ENCODE data around the gene REX1BD.

DNA sequence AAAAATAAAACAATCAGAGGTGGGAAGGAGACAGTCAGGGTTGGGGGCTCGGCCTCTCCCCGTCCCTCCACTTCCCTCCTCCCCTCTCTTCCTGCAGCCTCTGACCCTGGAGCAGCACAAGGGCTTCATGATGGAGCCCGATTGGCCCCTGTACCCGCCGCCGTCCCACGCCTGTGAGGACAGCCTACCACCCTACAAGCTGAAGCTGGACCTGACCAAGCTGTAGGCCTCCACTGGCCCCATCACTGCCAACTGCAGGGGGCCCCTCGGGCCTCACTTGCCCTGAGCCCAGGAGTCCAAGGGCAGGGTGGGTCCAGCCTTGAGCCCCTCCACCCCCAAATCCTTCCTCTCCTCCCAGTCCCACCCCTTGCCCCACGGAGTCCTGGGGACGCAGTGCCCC is 31.7 kb downstream of the REX1BD start:
- no peak for TF ChIP-seq POLR2A (IDR thresholded peaks at IDR 0.05)
- TF ChIP-seq, protein P1, sequence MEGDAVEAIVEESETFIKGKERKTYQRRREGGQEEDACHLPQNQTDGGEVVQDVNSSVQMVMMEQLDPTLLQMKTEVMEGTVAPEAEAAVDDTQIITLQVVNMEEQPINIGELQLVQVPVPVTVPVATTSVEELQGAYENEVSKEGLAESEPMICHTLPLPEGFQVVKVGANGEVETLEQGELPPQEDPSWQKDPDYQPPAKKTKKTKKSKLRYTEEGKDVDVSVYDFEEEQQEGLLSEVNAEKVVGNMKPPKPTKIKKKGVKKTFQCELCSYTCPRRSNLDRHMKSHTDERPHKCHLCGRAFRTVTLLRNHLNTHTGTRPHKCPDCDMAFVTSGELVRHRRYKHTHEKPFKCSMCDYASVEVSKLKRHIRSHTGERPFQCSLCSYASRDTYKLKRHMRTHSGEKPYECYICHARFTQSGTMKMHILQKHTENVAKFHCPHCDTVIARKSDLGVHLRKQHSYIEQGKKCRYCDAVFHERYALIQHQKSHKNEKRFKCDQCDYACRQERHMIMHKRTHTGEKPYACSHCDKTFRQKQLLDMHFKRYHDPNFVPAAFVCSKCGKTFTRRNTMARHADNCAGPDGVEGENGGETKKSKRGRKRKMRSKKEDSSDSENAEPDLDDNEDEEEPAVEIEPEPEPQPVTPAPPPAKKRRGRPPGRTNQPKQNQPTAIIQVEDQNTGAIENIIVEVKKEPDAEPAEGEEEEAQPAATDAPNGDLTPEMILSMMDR (IDR thresholded peaks at IDR 0.05): no peak

All from right lobe of liver (tissue), 4 donors.